NCI-H2171 (cell line): Measurements from ENCODE around the gene ZCCHC2.
A peak's percentile ranks its signal among the peaks of the same experiment; 100 is the strongest.

Experiments
- DNase-seq: peaks from one replicate; lab custom pipeline; 2025; lab: John Stamatoyannopoulos, UW

Gene ZCCHC2

GRCh38 chr18:62577765-62578164 is 54.9 kb downstream of the ZCCHC2 start:
- no peak for DNase-seq

DNA sequence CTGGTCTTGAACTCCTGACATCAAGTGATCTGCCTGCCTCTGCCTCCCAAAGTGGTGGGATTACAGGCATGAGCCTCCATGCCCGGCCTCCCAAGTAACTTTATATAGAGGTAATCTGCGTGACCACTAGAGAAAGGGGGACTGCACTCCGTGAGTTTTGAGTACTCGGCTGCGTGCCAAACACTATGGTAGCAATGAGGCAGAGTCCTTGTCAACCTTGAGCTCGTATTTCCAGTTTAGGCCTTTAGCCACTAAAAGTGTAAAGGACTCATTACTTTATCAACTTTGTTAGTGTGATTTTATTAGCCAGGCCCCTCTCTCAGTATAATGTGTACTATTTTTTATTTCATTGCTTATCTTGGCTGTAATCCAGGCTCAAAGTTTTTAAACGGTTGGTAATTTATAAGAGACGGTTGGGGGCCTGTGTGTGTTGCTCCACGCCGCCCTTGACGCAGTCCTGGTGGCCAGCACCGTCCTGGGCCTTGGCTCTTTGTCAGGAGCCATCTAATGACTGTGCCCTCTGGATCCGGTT is 56.2 kb downstream of the ZCCHC2 start:
- no peak for DNase-seq

GRCh38 chr18:62583376-62583775 is 60.6 kb downstream of the ZCCHC2 start:
- DNase-seq: no peak

- DNase-seq: peak; percentile 71
Measured at GRCh38 chr18:62584241-62585120, 61.7 kb downstream of the ZCCHC2 start.

GRCh38 chr18:62585274-62586150 is 62.7 kb downstream of the ZCCHC2 start:
- DNase-seq: no peak

DNA sequence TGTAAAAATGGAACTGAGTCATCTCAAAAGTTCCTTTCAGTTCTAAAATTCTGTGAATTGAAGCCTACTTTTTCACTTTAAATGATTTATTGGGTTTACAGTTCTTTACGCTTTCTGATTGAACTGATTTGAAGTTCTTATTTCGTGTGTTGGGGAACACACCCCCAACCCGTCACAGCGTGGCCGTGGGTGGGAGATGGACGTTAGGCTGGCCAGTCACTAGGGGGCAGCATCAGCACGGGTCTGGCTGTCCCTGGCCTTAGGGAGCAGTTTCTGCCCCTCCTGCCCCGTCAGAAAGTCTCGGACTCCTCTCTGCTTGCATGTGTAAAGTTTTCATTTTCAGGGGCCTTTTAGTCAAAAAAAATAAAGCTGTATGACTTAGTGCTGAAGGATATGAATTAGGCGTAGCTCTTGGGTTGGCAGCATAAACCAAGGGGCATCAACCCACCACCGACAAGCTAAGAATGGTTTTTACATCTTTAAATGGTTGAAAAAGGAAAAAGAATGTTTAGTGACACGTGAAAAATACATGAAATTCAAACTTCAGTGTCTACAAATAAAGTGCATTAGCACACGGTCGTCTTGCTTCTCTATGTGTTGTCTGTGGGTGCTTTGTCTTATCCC is 63.4 kb downstream of the ZCCHC2 start:
- DNase-seq: no peak

DNA sequence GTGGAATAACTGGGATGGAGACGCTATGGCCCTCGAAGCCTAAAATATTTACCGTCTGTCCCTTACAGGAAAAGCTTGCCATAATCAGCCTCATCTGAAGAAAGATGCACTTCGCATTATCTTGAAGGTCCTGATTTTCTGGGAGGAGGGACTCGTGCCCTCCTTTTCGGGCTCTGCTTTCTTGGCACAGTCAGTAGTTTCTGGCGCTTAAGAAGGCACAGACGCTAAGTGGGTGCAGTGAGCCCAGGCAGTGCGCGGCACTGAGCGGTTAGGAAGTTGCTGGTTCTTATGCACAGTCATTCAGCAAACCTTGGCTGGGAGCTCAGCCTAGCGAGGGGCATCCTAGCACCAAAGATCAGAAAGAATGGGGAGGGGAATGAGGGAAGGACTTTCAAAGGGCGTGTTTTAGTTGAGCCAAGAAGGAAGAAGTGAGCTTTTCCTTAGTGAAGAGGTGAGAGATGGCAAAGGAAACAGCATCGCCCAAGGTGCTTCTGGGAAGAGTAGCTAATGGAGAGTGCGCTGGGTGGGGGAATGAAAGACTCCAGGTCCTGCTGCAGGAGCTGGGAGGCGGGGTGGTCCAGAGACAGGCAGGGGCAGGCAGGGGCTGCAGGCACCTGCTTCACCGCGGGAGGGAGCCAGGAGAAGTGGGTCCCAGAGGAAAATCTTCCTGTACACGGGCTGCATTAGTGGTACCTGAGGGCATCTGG is 64.1 kb downstream of the ZCCHC2 start:
- DNase-seq: no peak

DNA sequence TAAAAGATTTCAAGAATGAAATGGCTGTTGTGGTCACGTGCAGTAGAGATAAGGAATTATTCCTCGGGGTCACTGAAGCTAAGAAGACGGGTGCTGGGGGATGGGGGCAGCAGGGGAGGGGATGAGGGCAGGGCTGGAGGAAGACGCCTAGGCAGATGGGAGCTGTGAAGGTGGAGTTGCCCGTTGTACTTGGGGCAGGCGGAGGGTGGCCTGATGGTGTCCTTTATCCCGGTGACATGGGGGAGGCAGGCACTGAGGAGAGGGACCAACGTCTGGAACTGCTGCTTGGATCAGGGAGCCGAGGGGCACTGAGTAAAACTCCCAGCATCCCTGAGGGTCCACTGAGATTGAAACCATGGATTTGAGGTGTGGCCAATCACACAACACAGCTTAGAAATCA is 64.9 kb downstream of the ZCCHC2 start:
- DNase-seq: no peak

GRCh38 chr18:62588217-62588616 is 65.4 kb downstream of the ZCCHC2 start:
- DNase-seq: no peak

DNA sequence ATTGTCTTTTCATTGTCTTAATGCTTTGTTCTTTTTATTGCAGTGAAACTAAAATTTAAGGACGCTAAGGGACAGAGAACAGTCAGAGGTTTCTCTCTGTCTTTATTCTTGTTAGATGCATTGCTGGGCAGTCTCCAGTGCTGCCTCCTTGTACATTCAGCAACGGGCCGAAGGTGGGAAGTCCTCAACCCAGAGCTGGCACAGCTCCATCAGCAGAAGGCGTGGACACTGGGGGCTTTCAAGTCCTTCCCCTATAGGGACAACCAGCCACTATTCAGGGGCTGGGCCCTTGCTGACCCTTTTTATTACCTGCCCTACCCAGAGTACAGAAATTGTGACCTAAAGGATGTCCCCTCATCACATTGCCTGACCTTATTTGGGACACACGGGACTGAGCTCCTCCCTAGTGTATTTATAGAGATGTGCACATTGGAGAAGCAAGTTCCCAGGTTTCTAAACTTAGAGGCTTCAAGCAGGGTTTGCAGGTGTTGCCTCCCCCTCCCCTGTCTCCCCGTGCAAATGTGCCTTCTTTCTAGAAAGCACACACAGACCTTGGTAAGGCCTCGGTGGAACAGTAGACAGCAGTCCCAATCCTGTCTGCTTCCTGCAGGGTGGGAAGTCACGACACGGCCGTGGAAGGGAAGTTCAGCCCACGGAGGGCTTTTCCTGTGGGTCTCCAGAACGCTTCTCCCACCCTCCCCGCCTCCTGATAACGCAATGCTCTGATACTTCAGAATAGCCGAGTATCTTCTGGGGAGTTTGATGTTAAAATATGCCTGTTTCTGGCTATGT is 68.2 kb downstream of the ZCCHC2 start:
- no peak for DNase-seq

DNA sequence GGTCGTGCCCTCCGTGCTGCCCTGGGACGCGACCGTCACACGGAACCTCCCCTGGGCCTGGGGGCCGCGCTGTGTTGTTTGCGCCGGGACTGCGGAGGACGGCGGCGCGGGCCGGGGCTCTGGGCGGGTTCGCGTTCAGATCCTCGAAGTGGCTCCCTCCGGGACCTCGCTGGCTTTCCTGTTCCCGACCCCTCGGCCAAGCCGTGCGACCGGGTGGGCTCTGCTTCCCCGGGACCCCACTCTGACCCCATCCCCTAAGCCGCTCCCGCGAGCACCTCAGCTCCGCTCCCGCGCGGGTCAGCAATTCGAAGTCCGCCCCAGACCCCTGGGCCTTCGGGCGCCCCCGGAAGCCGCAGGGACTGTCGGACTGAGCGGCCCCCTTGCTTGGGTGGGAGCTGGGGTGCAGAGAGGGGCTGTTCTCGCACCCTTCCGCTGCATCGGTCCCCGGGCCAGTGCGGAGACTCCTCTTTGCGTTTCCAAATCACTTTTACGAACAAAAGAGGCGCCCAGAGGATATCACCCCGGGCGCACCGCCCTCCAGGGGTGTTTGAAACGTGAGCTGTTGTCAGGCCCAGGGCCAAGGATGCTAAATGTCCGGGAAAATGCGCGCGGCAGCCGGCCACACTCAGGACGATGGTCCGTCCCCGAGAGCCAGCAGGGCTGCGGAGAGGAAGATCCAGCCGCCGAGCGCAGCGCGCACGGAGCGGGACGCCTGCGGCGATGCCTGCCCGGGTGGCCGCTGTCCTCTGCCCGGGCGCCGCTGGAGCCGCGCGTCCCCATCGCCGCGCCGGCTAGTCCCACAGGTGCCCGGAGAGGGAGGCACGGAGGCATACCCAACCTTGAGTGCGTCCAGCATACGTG is 73.5 kb downstream of the ZCCHC2 start:
- no peak for DNase-seq

- no peak for DNase-seq
Measured at GRCh38 chr18:62601871-62602270, 79.0 kb downstream of the ZCCHC2 start.

DNA sequence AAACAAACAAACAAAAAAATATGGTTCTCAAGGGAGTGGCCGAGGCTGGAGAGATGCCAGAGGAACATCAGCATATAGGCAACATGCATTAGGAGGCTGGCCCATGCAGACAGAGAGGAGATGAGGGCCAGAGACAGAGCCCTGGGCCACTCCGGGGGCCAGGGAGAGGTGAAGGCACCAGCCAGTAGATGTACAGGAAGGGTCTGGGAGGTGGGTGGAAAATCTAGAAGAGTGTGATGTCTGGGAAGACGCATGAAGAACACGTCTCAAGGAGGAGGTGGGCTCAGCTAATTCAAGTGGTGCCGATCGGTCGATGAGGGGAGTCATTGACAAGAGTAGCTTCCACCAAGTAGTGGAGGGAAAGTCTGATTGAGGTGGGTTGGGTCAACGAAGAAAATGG is 79.9 kb downstream of the ZCCHC2 start:
- no peak for DNase-seq

DNA sequence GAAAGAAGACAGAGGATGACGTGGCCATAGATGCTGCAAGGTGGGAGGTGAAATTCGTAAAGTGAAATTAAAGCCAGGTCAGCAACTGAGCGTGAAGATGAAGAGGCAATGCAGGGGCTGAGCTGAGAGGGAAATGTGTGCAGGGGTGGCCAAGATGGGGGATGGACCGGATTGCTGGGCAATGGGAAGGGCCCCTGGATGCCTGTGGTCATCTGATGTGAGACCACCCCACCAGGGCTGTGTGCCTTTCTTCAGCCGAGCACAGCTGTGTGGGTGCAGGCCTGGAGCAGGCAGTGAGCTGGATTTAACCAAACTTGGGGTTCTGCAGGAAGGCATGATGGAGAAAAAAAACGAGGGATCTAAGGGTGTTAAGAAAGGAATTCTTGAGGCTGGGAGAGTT is 80.4 kb downstream of the ZCCHC2 start:
- DNase-seq: no peak

- no peak for DNase-seq
Measured at GRCh38 chr18:62603979-62604378, 81.2 kb downstream of the ZCCHC2 start.

DNA sequence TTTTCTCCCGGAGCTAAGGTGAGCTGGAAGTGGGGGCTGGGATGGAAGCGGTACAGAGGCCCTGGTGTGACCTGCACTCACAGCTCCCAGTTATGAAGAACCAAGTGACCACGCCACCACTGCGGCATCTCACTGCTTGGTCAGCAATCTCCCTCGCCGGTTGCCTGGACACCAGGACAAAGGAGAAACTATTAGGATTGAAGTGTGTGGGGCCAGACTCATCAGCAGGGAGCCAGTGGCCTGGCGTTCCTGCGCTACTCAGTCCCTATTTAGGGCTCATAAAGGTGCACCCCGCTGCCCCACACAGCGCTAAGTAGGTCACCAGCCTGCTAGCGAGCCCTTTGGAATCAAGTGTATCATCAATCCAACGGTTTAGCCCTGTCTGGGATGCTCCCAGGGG is 82.9 kb downstream of the ZCCHC2 start:
- DNase-seq: no peak

DNA sequence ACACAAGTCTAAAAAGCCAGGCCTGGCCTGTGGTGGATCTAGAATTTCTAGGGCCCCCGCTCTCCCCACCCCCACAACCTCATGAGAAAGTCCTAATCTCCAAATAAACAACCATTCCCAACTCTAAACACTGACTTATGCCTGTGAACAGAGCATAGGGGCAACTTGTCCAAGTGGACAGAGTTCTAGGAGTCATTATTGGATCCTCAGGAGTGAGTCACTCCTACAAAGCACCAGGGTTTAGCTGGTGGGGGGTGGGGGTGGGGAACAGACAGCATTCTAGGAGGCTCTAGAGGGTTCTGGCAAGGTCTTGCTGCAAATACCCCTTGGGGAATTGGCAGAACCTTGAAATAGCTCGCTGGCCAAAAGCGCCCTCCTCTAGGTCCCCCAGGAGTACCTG is 83.3 kb downstream of the ZCCHC2 start:
- no peak for DNase-seq

DNA sequence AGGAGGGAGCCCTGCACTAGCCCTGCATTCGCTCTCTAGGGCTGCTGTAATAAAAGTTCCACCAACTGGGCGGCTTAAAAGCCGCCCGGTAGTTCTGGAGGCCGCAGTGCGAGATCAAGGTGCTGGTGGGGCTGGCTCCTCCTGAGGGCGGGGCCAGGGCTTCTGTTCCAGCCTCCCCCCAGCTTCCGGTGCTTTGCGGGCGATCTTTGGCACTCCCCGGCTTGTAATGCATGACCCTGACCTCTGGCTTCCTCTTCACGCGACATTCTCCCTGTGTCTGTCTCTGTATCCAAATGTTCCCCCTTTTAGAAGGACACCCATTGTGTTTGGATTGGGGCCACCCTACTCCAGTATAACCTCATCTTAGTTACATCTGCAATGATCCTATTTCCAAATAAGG is 84.5 kb downstream of the ZCCHC2 start:
- DNase-seq: no peak

DNA sequence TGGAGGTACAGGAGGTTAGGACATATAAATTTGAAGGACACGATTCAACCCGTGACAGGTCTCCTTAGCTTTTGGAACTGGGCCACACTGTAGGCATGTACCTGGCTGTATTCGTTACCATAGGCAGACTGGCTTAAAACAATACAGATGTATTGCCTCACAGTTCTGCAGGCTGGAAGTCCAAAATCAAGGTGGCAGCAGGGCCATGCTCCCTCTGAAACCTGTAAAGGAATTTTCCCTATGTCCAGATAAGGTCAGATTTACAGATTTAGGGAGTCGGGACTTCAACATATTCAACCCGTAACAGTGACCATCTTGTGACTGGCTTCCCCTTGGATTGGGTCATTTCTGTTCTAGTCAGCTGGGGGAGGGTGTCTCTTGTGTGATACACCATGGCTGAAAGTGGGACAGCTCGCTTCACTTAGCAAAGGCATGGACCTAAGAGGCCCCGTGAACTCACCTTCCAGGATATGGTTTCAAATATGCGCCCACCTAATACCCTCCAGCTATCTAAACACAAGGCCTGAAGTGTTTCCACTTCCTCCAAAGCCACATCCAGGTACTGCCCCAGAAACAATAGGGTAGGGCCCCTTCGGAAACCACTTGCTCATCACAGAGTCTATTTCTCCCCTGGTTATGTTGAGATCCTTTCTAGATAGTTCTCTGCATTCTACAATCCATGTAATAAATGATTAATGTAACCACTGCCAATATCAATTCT is 85.0 kb downstream of the ZCCHC2 start:
- no peak for DNase-seq
